CD14-positive monocyte (primary cell): ENCODE data around the gene SF3A1. TPM values are rescaled to one million over a fixed set of nuclear protein-coding genes. Genes with fewer than 3 reads are reported as not detected.

Experiments used
- DNase-seq, 3 donors: peaks; one replicate each; pipeline ENCODE4 v3.0.0-alpha.2; 2011 to 2022
- H2AFZ ChIP-seq: 2 replicates; pipeline ENCODE4 v1.6.0; 2012; ENCODE audit warnings: mild to moderate bottlenecking, low read depth, low read length, inconsistent platforms; ENCODE audit not compliant: insufficient read depth, poor library complexity, severe bottlenecking
- H3K27ac ChIP-seq, 2 donors: 1 replicate in 1 of 2; 2 replicates in 1 of 2; pipeline ENCODE4 v1.5.1; 2012 to 2013; ENCODE audit warnings: low read length in 2 of 2, control low read depth in 1 of 2, inconsistent platforms in 1 of 2, low read depth in 1 of 2, mild to moderate bottlenecking in 1 of 2
- H3K27me3 ChIP-seq, 2 donors: one replicate each; pipeline versions ENCODE4 v1.6.0 to v1.6.1; 2011 to 2013; ENCODE audit warnings: low read length in 2 of 2; ENCODE audit not compliant: control insufficient read depth in 2 of 2, insufficient read depth in 2 of 2
- H3K36me3 ChIP-seq, 2 donors: replicated peaks in 1 of 2; 1 replicate in 1 of 2; 2 replicates in 1 of 2; pipeline versions ENCODE4 v1.5.1 to v1.6.1; 2012 to 2013; ENCODE audit warnings: low read length in 2 of 2, control low read depth in 1 of 2, inconsistent platforms in 1 of 2, mild to moderate bottlenecking in 1 of 2; ENCODE audit not compliant: insufficient read depth in 2 of 2, control insufficient read depth in 1 of 2
- H3K4me1 ChIP-seq, 2 donors: 1 replicate in 1 of 2; 2 replicates in 1 of 2; pipeline versions ENCODE4 v1.5.1 to v1.6.1; 2012 to 2013; ENCODE audit warnings: low read length in 2 of 2, control low read depth in 1 of 2, inconsistent platforms in 1 of 2, mild to moderate bottlenecking in 1 of 2, moderate library complexity in 1 of 2; ENCODE audit not compliant: insufficient read depth in 2 of 2, control insufficient read depth in 1 of 2
- H3K4me2 ChIP-seq: replicated peaks from 2 replicates; pipeline ENCODE3; 2012; ENCODE audit warnings: low read length, moderate library complexity, mild to moderate bottlenecking; ENCODE audit not compliant: poor library complexity, severe bottlenecking; ENCODE audit errors: extremely low read depth
- H3K4me3 ChIP-seq, 3 experiments: fragments of 200-600 bp in 1 of 3; sonication (generic) in 1 of 3; replicated peaks in 1 of 3; 1 replicate in 2 of 3; 2 replicates in 1 of 3; pipeline ENCODE4 v1.5.1; 2011 to 2013; ENCODE audit warnings: low read length in 3 of 3, mild to moderate bottlenecking in 3 of 3, control low read depth in 2 of 3, low read depth in 2 of 3, inconsistent platforms in 1 of 3, moderate library complexity in 1 of 3
- H3K79me2 ChIP-seq: 2 replicates; pipeline ENCODE4 v1.6.0; 2012; ENCODE audit warnings: mild to moderate bottlenecking, control low read depth, inconsistent platforms, low read length, moderate library complexity; ENCODE audit not compliant: insufficient read depth
- H3K9ac ChIP-seq: 2 replicates; pipeline ENCODE4 v1.6.0; 2017; ENCODE audit warnings: low read length, mild to moderate bottlenecking; ENCODE audit not compliant: insufficient read depth, poor library complexity, severe bottlenecking
- H3K9me3 ChIP-seq, 2 donors: replicated peaks in 1 of 2; 1 replicate in 1 of 2; 2 replicates in 1 of 2; pipeline versions ENCODE4 v1.5.1 to v1.6.1; 2012 to 2013; ENCODE audit warnings: low read length in 2 of 2, control low read depth in 1 of 2; ENCODE audit not compliant: control insufficient read depth in 1 of 2, insufficient read depth in 1 of 2
- H4K20me1 ChIP-seq: 2 replicates; pipeline ENCODE4 v1.6.0; 2012; ENCODE audit warnings: mild to moderate bottlenecking, low read length, control low read depth, moderate library complexity; ENCODE audit not compliant: insufficient read depth
- H3K27ac Mint-ChIP-seq, 7 donors: one replicate each; pipeline ENCODE4 v1.8.0; 2020; ENCODE audit warnings: mild to moderate bottlenecking in 7 of 7, mixed read lengths in 7 of 7, moderate library complexity in 6 of 7, inconsistent platforms in 2 of 7
- H3K27me3 Mint-ChIP-seq, 3 donors: one replicate each; pipeline ENCODE4 v1.8.0; 2021 to 2022; ENCODE audit warnings: low read depth in 3 of 3, mild to moderate bottlenecking in 3 of 3, mixed read lengths in 3 of 3, moderate library complexity in 3 of 3, inconsistent platforms in 1 of 3
- H3K36me3 Mint-ChIP-seq, 2 donors: one replicate each; pipeline ENCODE4 v1.8.0; 2020; ENCODE audit warnings: mixed read lengths in 2 of 2, inconsistent platforms in 1 of 2, mild to moderate bottlenecking in 1 of 2
- H3K4me1 Mint-ChIP-seq: one replicate; pipeline ENCODE4 v1.8.0; 2020; ENCODE audit warnings: mild to moderate bottlenecking, mixed read lengths
- H3K4me3 Mint-ChIP-seq, 2 donors: one replicate each; pipeline ENCODE4 v1.8.0; 2020; ENCODE audit warnings: mild to moderate bottlenecking in 2 of 2, mixed read lengths in 2 of 2, moderate library complexity in 1 of 2
- H3K9me3 Mint-ChIP-seq, 7 donors: one replicate each; pipeline ENCODE4 v1.8.0; 2020 to 2022; ENCODE audit warnings: mixed read lengths in 7 of 7, mild to moderate bottlenecking in 6 of 7, moderate library complexity in 6 of 7, inconsistent platforms in 2 of 7
- CTCF ChIP-seq: fragments of 200-600 bp; IDR thresholded peaks from one replicate; pipeline ENCODE4 v1.8.0; 2022; ENCODE audit warnings: antibody characterized with exemption, mild to moderate bottlenecking
- WGBS: methylation state at CpG from one replicate; pipeline ENCODE4 v1.1.5; 2013; ENCODE audit warnings: missing lambda C conversion rate; ENCODE audit not compliant: insufficient coverage; 5-methylcytosine and 5-hydroxymethylcytosine counted together
- intact Hi-C, 2 donors: fragments of 100-400 bp; cut with micrococcal nuclease; formaldehyde crosslinking; loops; one replicate each; pipeline versions ENCODE4 v1.15.0 to v1.15.1; 2023
- polyA plus RNA-seq, 3 donors: library from polyadenylated mRNA; depleted of rRNA in 1 of 3; unstranded in 2 of 3; stranded (reverse) in 1 of 3; fragments of 300-500 nt in 2 of 3; fragments of >200 nt in 1 of 3; fragmentation: Illumina TruSeq in 2 of 3; gene quantifications; 1 replicate in 2 of 3; 2 replicates in 1 of 3; pipeline ENCODE4 v1.2.3, GENCODE V29; 2012 to 2021

Gene SF3A1
- polyA plus RNA-seq, 3 donors, result 34.7 to 102 (median 52.1) TPM

GRCh38 chr22:30317778-30318177, 38.9 kb downstream of the SF3A1 start:
- H3K4me3 Mint-ChIP-seq, result peak overlapping the region; percentile 4 to 97
- Histone ChIP-seq H3K9ac (no peak overlapping the region), H3K27ac (peak overlapping the region; percentile 75 to 90), H3K4me1 (peaks cover 79 to 95% of the 10 kb centered on the region in 2 donors), H3K4me2 (peak overlapping the region; percentile 69), H4K20me1 (peaks cover 13% of the 10 kb centered on the region), H3K79me2 (peaks cover 75% of the 10 kb centered on the region), H3K4me3 (peak overlapping the region in 1 of 3 experiments; percentile 67), H3K27me3 (no peaks in the 10 kb centered on the region), H3K36me3 (peaks cover 6 to 16% of the 10 kb centered on the region in 2 donors), H2AFZ (no peak overlapping the region), H3K9me3 (no peaks in the 10 kb centered on the region)
- no peak for DNase-seq
- H3K27ac Mint-ChIP-seq, result peak overlapping the region; percentile 89 to 95 (median 94)
- peaks cover 37 to 55% of the 10 kb centered on the region in 2 donors for H3K36me3 Mint-ChIP-seq
- 100% methylated on average over 1 of the region's 1 CpG for WGBS
- no peak for TF ChIP-seq CTCF
- H3K9me3 Mint-ChIP-seq, result peaks cover 0 to 2% (median 0%) of the 10 kb centered on the region in 7 donors
- peaks cover 92% of the 10 kb centered on the region for H3K4me1 Mint-ChIP-seq
- H3K27me3 Mint-ChIP-seq, result peaks cover 0 to 6% (median 0%) of the 10 kb centered on the region in 3 donors
- intact Hi-C loops, result no loop called here

- no peak overlapping the region for H3K9ac ChIP-seq
- peaks cover 72% of the 10 kb centered on the region for H3K79me2 ChIP-seq
- H3K4me3 ChIP-seq, result no peak overlapping the region
- H3K36me3 ChIP-seq, result peaks cover 5 to 10% of the 10 kb centered on the region in 2 donors
- no peak overlapping the region for H3K4me3 Mint-ChIP-seq
- no peaks in the 10 kb centered on the region for H3K27me3 ChIP-seq
- peaks cover 13% of the 10 kb centered on the region for H4K20me1 ChIP-seq
- H3K4me2 ChIP-seq, result no peak overlapping the region
- peak overlapping the region in 5 of 7 donors; percentile 42 to 79 (median 54) for H3K27ac Mint-ChIP-seq
- no peaks in the 10 kb centered on the region for H3K9me3 ChIP-seq
- H3K27ac ChIP-seq, result peak overlapping the region in 1 of 2 donors; percentile 60
- peaks cover 96 to 99% of the 10 kb centered on the region in 2 donors for H3K4me1 ChIP-seq
- 100% methylated on average over 1 of the region's 2 CpGs for WGBS
- peaks cover 97% of the 10 kb centered on the region for H3K4me1 Mint-ChIP-seq
- no peak overlapping the region for H2AFZ ChIP-seq
- TF ChIP-seq CTCF, result no peak
- DNase-seq, result no peak
- H3K36me3 Mint-ChIP-seq, result peaks cover 33 to 56% of the 10 kb centered on the region in 2 donors
- intact Hi-C loops, result no loop called here
- H3K9me3 Mint-ChIP-seq, result peaks cover 0 to 2% (median 0%) of the 10 kb centered on the region in 7 donors
- H3K27me3 Mint-ChIP-seq, result peaks cover 0 to 6% (median 0%) of the 10 kb centered on the region in 3 donors
Observed at GRCh38 chr22:30315962-30316576, 40.6 kb downstream of the SF3A1 start.
